Measurements from ENCODE around the gene LRMDA. TPM values are rescaled to one million over a fixed set of nuclear protein-coding genes. Genes with fewer than 3 reads are reported as not detected.
"Not testable (repeated sequence)": the region's sequence is repeated elsewhere in the genome, so short reads cannot be mapped to it uniquely, and the experiment has no call there.

Gene LRMDA
- polyA plus RNA-seq, 4 donors: 19.1 to 23.0 (median 20.7) TPM

DNA sequence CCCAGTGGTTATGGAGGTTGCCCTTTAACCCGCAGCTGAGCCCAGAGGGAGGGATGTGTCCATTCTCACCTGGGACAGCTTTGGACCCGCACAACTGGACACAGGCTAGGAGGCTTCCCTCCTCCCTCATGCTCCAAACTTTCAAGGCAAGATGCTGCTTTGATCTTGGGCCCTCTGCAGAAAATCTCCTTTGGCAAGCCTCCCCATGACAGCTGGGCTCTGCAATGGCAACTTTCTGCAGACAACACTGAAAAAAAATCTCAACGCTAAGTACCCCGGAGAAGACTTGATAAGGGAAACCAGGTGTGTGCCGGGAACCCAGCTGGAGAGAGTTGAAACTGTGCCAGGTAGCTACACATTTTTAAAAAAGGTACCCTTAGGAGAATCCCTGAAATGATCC, 610.1 kb downstream of the LRMDA start:
- no peak for DNase-seq (ENCODE audit: low read depth in 4 of 4, low spot score in 3 of 4)

DNA sequence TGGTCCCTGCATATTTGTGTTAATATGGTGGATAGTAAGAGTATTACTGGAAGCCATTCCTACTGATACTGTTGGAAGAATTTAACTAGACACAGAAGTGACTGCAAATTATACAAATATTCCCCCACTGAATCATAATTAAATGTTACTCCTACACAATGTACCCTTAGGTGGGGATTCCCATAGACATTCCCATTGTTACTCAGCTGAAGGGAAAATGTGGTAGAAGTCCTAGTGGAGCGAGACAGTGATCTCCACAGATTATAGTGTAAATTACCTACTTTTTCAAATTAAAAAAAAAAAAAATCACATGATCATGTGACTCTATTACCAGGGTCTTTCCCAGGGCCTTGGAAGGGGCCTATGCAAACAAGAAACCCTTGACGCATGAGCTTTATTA, 611.8 kb downstream of the LRMDA start:
- DNase-seq (ENCODE audit: low read depth in 4 of 4, low spot score in 3 of 4): no peak

DNA sequence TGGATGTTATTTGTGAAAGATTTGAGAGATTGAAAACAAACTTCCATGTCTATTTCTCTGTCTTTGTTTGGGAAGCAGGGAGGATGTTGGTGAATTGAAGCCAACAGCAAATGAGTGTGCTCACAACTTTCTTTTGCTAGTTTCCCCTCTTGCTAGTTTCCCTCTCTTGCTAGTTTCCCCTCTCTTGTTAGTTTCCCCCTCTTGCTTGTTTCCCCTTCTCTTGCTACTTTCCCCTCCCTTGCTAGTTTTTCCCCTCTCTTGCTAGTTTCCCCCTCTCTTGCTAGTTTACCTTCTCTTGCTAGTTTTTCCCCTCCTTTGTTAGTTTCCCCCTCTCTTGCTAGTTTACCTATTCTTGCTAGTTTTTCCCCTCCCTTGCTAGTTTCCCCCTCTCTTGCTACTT, 613.3 kb downstream of the LRMDA start:
- DNase-seq (ENCODE audit: low read depth in 4 of 4, low spot score in 3 of 4): no peak

DNA sequence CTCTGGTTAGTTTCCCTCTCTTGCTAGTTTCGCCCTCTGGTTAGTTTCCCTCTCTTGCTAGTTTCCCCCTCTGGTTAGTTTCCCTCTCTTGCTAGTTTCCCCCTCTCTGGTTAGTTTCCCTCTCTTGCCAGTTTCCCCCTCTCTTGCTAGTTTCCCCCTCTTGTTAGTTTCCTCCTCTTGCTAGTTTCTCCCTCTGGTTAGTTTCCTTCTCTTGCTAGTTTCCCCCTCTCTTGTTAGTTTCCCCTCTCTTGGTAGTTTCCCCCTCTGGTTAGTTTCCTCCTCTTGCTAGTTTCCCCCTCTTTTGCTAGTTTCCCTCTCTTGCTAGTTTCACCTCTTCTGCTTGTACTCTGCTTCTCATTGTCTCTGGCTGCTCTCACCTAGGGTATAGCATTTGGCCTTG, 613.8 kb downstream of the LRMDA start:
- no peak for DNase-seq (ENCODE audit: low read depth in 4 of 4, low spot score in 3 of 4)

DNA sequence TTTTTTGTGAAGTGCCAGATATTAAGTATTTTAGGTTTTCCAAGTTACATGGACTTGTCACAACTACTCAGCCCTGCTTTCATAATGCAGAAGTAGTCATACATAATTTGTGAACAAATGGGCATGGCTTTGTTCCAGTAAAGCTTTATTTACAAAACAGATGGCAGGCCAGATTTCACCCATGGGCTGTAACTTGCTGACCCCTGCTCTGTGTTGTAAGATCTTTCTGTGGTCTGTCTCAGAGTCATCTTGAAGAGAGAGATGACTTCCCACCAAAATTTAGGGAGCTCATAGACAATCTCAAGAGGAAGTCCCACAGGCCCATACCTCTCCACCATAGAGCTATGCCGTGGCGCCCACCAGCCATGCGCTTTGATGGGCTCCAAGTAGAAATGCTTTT, 616.1 kb downstream of the LRMDA start:
- DNase-seq (ENCODE audit: low read depth in 4 of 4, low spot score in 3 of 4): no peak

DNA sequence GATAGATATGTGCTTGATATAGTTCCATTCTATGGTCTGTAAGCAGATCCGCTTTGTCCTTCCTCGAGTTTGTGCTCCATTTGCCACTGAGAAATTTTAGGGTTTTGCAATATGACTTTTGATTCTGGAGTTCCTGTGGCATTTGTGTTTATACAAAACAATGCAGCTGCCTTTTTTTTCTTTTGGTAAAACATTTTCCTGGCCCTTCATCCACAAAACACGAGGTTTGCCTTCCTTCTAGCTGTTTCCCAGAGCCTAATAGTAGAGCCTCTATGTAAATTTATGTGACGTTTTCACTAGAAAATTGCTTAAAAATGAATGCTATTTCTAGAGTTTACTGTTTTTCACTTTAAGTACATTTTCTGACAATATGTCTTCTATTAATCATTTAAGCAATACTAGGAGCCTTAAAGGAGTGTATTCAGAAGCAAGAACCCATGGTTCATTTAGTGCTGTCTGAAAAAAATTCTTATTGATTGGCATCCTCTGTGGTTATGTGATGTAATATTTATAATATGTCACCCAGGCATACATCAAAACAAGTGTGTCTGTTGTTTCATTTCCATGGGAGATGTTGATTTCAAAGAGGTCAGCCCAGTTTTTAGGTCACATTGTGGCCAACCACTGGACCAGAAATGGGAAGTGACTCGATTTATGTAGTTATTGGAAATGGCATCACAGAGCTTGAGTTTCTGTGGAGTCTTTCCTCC, 618.3 kb downstream of the LRMDA start:
- no peak for DNase-seq (ENCODE audit: low read depth in 4 of 4, low spot score in 3 of 4)

DNA sequence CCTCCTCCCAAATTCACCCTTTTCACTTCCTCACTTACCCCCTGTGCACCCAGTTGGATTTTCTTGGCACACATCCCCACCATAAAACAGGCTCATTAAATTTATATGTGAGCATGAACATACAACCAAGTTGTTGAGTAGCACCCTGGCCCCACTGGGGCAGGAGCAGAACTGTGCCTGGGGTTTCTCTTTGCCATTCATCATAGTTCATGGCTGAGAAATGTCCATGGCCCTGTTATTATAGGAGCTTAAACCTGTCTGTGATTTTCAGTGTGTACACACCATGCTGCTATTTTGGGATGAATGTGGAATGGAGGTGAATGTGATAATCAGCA, 618.8 kb downstream of the LRMDA start:
- no peak for DNase-seq (ENCODE audit: low read depth in 4 of 4, low spot score in 3 of 4)

DNA sequence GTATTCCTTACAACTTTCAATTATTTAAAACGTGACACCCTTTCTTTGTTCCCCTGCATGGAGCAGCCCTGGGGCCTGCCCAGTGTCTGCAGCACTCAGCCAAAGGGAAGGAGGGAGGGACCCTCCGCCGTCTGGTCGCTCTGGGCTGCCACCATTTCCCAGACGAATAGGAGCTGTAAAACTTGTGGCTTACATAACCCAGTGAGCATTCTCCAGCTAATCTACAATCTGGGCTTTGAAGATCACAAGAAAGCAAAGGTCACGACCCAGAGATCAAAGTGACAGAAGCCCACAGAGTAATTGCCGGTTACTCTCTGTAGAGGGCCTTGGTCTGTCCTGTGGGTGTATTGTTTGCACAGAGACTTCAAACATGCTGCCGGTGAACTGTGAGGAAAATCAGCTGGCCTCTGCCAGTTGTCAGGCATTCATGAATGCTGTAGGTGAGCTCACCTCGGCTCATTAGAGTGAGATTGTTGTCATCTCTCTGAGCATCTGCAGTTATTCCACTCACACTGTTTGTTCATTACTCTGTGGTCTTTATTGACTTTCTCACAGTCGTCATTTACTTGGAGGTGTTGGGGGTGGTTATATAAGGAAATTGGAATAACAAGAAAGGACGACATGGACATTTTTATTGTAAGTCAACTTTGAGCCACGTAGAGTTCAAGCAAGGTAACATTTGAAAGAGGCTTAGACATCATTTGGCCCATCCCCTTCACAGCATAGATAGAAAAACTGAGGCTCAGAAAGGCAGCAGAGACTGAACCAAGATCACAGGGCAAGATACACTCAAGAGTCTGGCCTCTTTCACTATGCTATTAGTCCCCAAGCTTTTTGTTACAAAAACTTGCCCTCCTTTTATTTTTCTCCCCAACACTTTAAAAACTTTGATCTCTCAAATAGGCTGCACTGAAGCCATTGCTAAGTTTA, 619.8 kb downstream of the LRMDA start:
- DNase-seq (ENCODE audit: low read depth in 4 of 4, low spot score in 3 of 4): no peak

DNA sequence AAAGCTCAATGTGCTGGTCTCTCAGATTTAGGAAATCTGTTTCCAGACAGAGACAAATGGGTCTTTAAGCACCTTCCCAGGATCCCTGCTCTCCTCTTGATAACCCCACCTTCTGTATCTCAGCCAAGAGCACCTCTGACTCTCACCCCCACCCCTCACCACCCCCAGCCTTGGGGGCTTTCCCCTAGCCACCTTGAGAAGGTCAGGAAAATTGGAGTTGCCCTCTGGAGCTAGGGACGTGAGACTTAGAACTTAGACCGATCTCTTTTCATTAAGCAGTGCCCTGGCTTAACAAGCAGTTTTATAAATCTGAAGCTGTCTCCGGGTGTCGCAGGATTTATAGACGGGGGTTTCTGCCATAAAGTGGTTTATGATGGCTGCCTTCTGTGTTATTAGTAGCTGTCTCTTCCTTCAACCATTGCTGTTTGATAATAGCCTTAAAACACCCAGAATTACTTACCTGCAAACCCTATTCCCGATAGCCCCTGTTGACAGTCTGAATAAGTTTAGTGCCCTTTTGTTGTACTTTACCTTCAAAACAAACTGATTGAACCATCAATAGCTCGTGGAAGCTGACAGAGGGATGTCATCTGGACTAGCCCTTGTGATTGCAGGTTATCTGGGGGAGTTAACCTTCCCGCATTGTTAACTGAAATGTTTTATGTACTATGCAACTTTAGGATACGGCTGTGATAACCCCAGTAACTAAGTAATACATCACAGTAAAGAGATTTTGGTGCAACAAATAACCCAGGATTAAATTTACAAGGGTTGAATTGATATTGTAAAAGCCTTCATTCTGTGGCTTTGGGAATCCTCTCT, 621.5 kb downstream of the LRMDA start:
- DNase-seq (ENCODE audit: low read depth in 4 of 4, low spot score in 3 of 4): no peak

DNA sequence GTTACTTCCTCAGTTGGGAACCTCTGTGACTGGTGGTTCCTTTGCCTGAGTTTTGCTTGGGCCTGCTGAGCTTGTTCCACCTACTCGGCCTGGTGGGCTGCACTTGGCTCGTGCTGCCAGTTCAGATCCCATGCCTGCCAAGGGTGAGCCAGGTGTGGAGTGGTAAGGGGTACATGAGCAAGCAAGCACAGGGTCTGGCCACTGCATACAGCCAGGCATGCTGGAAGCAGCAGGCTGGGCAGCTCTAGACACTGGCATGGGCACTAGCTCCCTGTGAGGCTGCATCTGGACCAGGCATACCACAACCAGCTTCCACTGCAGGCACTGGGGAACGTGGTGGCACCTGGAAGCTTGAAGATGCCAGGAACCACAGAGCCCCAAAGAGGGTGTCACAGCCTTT, 624.0 kb downstream of the LRMDA start:
- DNase-seq (ENCODE audit: low read depth in 4 of 4, low spot score in 3 of 4): no peak

DNA sequence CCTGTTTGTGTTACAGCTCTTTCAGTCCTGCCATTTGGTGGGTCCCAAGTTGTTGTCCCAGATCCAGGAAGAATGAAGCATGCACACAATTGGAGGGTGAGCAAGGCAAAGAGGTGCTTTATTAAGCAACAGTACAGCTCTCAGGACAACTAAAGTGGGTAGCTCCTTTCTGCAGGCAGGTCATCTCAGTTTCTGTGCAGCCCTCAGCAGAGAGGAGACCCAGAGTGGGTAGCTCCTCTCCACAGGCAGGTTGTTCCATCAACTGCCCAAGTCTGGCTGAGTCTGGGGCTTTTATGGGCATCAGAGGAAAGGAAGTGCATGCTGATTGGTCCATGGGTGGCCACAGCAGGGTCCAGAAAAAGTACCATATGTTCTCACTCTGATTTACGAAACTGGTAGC, 624.5 kb downstream of the LRMDA start:
- DNase-seq (ENCODE audit: low read depth in 4 of 4, low spot score in 3 of 4): no peak

DNA sequence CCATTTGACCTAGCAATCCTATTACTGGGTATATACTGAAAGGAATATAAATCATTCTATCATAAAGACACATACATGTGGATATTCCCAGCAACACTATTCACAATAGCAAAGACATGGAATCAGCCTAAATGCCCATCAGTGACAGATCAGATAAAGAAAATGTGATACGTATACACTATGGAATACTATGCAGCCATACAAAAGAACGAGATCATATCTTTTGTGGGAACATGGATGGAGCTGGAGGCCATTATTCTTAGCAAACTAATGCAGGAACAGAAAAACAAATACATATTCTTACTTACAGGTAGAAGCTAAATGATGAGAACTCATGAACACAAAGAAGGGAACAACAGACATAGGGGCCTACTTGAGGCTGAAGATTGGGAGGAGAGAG, 629.6 kb downstream of the LRMDA start:
- DNase-seq (ENCODE audit: low read depth in 4 of 4, low spot score in 3 of 4): not testable (repeated sequence)

DNA sequence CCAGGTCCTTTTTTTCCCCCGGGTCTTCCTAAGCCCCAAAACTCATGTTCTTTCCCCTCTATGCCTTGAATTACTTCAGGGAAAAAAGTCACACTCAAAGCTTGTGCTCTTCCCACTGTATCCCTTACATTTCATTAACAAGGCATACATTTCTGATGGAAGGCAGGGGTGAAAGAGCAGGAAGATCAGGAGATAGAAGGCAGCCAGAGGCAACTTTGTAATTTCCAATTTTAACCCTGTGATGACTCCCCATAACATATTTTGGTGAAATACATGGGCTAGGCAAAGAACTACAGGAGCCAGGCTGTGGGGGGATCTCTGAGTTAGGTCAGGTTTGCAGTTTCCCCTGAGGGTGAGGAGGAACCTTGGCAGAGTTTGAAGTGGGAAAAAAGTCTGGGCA, 635.0 kb downstream of the LRMDA start:
- DNase-seq (ENCODE audit: low read depth in 4 of 4, low spot score in 3 of 4): no peak

DNA sequence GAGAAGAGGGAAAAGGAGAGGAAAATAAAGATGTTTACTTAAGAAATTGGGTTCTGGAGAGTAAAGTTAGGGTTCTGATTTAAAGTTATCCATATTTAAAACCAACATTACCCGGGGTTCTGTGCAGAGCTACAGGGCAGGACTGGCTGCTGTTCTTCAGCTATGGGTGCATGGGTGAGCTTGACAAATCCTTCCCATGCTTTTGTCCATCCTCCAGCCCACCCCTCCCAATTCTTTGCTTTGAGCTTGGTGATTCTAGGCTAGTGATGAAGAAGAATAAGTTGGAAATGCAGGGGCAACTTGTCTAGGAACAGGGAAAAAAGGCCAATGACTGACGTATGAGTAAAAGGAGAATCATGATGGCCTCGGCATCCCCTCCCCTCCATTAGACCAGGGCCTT, 636.0 kb downstream of the LRMDA start:
- no peak for DNase-seq (ENCODE audit: low read depth in 4 of 4, low spot score in 3 of 4)

DNA sequence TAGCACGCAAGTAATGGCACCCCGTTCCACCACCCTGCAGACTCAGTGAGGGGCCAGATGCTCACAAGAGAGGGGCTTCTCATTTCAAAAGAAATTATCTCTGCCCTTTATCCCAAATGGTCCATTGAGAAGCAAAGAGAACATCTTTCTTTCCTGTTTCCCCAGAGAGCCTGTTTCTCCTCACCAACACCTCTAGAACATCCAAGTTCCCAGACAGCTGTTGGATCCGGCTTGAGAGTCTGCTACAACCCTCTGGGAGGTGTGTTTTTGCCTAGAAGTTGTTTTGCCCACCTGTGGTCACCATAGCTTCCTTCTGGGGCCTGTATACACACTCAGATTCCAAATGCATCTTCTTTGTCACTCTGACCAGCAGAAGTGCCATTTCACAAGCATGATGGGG, 637.4 kb downstream of the LRMDA start:
- DNase-seq (ENCODE audit: low read depth in 4 of 4, low spot score in 3 of 4): no peak

DNA sequence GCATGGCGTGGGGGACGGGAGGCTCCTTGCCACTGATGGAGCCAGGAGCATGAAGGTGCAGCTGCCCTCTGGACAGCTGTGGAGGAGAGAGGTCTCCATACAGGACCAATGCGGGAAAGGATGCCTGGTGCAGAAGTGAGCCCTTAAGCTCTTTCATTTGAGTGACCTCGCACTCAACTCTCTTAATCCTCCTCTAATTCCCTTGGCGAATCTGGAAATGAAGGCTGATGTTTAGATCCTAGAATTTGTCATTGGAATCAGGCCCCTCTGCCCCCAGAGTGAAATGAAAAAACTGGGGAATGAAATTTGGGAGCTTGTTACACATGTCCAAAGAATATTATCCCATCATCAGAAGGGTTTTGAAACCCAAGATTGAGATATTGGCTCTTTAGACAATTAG, 639.5 kb downstream of the LRMDA start:
- DNase-seq (ENCODE audit: low read depth in 4 of 4, low spot score in 3 of 4): no peak

DNA sequence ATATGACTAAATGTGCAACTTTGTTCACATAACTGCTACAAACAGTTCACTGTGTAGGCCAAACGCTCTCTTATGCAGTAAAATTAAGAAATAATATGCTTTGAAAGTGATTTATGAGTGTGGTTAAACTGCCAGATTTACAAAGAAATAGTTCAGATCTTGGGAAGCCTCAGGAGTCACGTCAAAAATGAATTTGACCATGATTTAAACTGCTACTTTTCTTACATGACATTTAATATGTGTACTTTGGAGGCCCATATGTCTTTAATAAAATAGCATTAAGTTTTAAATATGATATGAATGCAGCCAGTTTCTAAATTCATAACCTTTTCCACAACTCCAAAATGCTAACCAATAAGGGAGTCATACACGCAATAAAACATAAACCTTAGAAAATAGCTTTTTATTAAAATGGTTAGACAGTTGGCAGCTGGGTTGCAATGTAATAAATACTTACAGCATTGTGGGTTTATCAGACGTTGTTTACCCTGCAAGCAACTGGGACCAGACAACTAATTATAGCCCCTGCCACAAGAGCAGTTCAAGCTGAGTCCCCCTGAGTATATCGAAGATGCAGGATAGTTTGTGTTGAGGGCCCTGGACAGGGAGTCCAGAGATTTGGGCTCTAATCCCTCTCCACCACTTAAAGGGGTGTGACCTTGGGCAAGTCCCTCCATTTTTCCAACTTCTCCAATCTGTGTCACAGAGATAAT, 640.4 kb downstream of the LRMDA start:
- DNase-seq (ENCODE audit: low read depth in 4 of 4, low spot score in 3 of 4): peak in 3 of 4 donors; percentile 57 to 78 (median 61)

DNA sequence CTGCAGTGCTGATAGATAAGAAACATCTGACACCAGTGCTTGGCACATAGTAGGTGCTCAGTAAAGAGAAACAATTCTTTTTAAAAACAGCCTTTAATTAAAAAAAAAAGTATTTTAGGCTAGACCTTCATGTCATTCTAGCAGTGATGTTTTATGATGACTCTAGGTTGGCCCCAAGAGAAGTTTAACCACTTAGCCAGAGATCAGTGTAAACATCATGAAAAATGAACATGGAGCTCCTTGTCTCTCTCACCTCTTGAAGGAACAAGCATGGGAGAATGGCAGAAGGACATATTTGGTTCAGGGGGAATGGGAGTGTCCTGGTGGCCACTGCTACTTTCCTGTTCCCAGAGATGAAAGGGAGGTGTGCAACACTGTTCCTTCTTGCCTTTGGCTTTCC, 641.0 kb downstream of the LRMDA start:
- no peak for DNase-seq (ENCODE audit: low read depth in 4 of 4, low spot score in 3 of 4)

DNA sequence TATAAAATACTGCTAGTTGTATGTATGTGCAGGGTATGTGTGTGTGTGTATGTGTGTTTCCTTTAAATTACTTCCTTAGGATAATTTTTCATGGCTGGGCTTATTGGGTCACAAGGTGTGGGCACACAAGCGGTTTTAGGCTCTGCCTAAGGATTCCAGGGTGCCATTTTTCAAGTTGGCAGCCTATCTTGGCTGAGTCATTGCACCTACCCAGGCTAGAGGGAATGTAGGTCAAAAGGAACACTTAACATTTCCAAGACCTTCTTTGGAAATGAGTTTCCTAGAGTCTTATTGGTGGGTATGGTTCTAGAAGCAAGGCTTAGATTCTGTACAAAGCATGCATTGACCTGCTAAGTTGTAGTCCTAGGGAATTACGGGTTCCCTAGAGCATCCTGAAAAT, 642.1 kb downstream of the LRMDA start:
- DNase-seq (ENCODE audit: low read depth in 4 of 4, low spot score in 3 of 4): no peak

DNA sequence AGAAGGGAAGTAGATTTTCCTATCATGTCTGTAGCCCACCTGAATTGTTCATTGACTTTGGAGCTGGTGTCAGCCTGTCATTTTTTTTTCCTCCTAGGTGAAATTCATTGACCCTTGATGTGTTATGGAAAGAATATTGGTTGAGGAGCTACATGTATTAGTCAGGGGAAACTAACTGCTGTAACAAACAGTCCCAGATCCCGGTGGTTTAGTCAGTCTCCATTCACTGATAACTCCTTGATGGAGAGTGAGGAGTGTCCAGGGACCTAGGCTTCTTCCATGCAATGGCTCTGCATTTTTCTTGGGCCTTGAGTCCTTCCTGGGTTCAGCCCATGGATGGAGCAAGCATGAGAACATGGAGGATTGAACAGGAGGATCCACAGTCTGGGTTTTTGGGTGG, 643.2 kb downstream of the LRMDA start:
- no peak for DNase-seq (ENCODE audit: low read depth in 4 of 4, low spot score in 3 of 4)

DNA sequence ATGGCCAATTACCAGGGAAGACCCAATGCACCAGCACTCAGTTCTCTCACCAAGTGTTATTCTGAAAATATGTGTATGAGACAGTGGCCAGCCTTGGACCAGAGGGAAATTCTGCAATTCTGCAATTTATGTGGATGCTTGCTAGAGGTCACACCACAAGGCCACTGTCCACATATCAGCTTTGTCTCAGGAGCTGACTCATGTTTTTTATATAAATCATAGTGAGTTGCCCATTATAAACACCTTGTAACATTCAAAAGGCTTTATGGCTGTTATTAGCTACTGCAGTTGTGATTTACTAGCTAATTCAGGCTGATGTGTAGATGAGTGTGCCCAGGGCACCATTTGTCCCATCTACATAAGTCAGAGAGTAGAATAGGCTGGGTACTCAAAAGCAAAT, 649.0 kb downstream of the LRMDA start:
- DNase-seq (ENCODE audit: low read depth in 4 of 4, low spot score in 3 of 4): no peak
